GM21825 (cell line): ENCODE data around the gene MPHOSPH6.
"Not testable (repeated sequence)": the region's sequence is repeated elsewhere in the genome, so short reads cannot be mapped to it uniquely, and the experiment has no call there.

ENCODE experiments used
- ATAC-seq: cut with Tn5 transposase; IDR thresholded peaks from one replicate; pipeline ENCODE4 v1.9.1; 2021; ENCODE audit warnings: mild to moderate bottlenecking, moderate library complexity; ENCODE audit not compliant: unreplicated experiment

Gene MPHOSPH6

DNA sequence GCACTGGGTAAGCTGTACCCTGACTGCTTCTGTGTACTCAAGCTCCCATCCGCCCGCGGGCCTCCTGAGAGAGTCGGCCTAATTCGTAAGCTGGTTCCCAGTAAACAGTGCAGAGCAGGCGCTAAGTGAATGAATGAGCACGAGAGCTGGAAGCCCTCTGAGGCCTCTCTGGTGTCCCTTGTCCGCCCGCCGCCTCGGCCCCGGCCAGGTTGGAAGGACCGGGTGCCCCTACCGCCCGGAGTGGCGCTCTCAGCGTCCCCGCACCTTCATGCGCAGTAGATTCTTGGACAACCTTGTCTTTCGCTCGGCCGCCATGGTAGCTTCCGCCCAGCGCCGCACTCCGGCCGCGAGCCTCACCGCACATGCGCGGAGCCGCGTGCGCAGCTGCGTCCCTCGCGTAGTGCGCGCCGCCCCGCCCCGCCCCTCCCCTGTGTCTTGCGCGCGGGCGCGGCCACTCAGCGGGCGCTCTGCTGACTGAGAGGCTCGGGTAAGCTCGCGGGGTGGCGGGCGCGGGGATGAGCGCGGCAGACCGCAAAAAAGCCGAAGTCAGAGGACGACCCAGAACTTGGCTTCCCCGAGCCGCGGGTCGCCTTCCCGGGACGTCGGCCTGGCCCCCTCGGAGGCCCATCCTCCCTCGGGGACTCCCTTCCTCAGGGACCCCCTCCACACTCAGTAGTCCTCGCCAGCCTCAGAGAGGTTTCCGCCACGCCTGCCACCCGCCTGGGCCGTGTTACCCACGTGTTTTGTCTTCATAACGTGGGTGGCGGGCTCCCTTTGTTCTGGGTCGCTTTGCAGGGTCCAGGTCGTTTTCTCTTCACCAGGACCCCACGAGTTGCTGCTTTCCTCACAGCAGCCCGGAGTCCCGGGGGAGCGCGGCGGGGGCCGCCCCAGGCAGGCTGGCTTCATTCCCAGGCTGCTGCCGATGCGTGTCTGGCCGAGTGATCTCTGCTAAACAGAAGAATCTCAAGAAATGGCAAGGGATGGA, at the start of gene MPHOSPH6:
Gene MPHOSPH6 (minus strand): TSS at position 364 of the 985 bp plus-strand sequence. CDS start 49 bp downstream, at position 315.
- peak; percentile 97 for ATAC-seq

DNA sequence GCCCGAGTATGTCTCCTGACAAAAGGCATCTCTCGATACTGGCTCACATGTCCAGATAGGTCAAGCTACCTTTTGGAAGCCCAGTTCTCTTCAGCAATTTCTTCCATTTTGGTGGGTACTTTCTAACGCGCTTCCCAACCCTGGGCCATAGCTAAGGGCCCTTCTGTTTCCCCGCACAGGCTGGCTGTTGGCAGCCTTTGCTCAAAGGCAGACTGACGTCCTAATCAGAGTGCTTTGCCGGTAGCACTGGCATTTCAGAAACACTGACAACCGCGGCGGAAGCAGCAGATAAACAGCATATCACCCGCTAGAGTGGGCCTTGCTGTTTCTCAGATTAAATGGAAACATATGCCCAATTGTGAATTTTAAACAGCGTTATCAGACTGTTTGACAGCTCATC, 49.3 kb upstream of the MPHOSPH6 start:
- ATAC-seq: no peak

DNA sequence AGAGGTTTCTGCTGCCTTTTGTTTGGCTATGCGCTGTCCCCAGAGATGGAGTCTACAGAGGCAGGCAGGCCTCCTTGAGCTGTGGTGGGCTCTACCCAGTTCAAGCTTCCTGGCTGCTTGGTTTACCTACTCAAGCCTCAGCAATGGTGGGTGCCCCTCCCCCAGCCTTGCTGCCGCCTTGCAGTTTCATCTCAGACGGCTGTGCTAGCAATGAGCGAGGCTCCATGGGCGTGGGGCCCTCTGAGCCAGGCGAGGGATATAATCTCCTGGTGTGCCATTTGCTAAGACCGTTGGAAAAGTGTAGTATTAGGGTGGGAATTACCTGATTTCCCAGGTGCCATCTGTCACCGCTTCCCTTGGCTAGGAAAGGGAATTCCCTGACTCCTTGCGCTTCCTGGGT, 39.3 kb upstream of the MPHOSPH6 start:
- ATAC-seq: not testable (repeated sequence)

- ATAC-seq: no peak
Measured at GRCh38 chr16:82203198-82203597, 33.2 kb upstream of the MPHOSPH6 start.

GRCh38 chr16:82201926-82202325, 31.9 kb upstream of the MPHOSPH6 start:
- no peak for ATAC-seq

DNA sequence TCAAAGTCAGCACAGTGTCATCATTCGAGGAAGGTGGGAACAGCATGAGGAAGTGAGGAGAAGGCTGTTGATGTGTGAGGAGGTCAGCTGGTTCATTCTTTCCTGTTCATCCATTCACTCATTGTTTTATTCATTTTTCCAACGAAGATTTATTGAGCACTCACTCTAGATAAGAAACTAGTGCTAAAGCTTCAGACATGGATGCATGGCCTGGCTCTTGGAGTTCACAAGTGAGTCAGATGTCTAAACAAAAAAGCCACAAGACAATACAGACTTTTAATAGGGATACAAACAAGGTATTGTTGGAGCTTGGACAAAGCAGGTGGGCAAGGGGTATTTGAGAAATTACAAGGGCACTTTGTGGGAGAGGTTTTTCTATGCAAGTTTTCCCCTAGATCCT, 31.3 kb upstream of the MPHOSPH6 start:
- no peak for ATAC-seq

DNA sequence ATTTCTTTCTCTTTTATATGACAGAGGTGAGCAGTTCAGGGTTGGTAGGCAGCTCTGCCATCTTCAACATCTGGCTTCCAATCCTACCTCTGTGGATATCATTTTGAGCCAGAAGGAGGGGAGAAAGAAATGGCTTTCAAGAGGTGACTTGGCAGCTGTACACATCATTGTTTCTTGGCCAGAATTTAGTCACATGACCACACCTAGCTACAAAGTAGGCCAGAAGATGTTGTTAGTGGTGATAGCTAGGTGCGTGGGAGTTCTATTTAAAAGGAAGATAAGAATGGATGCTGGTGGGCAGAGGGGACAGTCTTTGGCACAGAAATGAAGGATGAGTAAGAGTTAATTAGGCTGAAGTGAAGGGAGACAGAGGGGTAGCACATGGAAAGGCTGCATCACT, 29.2 kb upstream of the MPHOSPH6 start:
- no peak for ATAC-seq

DNA sequence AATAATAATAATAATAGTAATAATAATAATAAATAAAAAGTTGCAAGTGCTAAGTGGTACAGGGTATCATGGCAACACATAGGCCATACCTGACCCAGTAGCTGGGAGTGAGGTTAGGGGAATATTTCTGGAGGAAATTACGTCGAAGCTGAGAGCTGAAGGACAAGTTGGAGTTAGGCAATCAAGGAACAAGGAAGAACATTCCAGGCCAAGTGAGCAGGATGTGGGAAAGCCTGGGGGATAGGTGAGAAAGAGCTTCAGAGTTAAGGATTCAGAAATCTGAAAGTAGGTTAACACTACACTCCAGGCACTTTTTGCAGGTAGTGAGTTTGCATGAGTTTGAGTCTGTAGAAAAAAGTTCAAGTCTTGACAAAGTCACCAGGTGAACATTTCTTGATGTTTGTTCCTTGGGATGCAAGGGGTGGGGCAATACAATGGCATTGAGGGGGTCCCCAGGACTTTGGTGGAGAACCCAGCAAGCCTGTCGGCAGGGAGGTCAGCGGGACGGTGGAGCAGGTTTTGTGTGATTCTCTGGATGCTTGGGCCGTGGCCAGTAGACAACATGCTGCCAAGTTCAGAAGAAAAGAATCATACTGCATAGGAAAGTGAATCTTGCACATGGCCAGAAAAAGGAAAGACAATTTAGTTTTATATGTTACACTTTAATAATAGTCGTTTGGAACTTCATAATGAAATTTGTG, 27.7 kb upstream of the MPHOSPH6 start:
- ATAC-seq: no peak

GRCh38 chr16:82195917-82196494, 26.0 kb upstream of the MPHOSPH6 start:
- ATAC-seq: no peak

DNA sequence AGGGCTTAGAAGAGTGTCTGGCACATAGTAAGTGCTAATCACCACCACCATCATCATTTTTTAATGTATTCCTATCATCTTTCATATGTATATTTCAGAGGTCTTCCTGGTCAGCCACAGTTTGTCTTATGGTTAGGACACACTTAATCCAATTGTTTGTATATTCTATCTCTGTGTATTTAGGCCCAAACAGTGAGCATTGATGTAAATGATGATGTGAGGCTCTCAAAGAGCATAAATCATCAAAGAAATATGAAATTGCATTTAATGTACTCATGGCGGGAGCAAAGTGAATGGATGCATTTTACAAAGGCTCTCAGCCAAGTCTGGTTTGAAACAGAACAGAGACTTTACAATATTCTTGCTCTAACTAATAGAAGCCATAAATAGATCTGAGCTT, 24.1 kb upstream of the MPHOSPH6 start:
- no peak for ATAC-seq

DNA sequence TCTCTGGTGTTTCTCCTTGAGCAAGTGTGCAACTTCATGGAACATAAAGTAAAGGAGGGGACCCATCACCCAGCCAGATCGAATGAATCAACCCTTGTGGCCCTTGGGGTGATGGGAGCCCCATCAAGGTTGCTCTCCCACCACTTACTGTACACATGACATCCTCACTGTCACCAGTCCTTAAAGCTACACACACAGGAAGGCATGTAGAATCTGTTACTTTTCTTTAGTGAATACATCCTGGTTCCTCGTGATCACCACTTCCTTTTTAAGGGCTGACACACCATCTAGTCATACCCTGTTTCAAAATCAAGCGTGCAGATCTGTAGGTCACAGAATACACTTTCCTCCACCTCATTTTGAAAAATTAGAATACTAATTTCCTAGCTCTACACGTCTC, 22.6 kb upstream of the MPHOSPH6 start:
- ATAC-seq: no peak

- ATAC-seq: no peak
Measured at GRCh38 chr16:82190386-82190785, 20.4 kb upstream of the MPHOSPH6 start.

- no peak for ATAC-seq
Measured at GRCh38 chr16:82187829-82188228, 17.8 kb upstream of the MPHOSPH6 start.

GRCh38 chr16:82185012-82185411, 15.0 kb upstream of the MPHOSPH6 start:
- no peak for ATAC-seq

- no peak for ATAC-seq
Measured at GRCh38 chr16:82184213-82184612, 14.2 kb upstream of the MPHOSPH6 start.

GRCh38 chr16:82183004-82183397, 13.0 kb upstream of the MPHOSPH6 start:
- no peak for ATAC-seq

- ATAC-seq: no peak
Measured at GRCh38 chr16:82182266-82183003, 12.4 kb upstream of the MPHOSPH6 start.

DNA sequence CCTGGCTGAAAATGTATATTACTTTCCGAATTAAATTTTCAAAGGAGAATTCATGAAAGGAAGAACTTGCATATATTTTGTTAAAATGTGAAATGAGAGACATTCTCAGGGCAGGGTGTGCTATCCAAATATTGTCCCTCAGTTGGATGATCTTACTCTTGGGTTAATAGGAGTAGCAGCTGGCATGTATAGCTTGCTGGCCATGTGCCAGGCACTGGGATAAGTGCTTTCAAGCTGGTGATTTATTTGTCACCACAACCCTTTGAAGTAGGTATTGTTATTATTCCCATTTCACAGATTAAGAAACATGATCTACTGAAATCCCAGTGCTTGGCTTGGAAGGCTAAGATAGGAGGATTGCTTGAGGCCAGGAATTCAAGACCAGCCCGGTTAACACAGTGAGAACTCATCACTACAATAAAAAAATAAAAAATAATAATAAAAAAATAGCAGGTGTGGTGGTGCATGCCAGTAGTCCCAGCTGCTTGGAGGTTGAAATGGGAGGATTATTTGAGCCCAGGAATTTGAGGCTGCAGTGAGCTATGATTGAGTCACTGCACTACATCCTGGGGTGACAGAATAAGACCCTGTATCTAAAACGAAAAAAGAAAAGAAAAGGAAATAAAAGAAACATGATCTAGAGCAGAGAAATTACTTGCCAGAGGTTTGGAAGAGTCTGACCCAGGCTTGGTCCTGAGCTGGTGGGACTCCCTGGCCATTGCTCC, 11.6 kb upstream of the MPHOSPH6 start:
- no peak for ATAC-seq

- no peak for ATAC-seq
Measured at GRCh38 chr16:82178352-82178751, 8.3 kb upstream of the MPHOSPH6 start.

- no peak for ATAC-seq
Measured at GRCh38 chr16:82177555-82177954, 7.5 kb upstream of the MPHOSPH6 start.
